HUES64 (cell line): Measurements from ENCODE around the gene TMEM39A.

ENCODE experiments used
- H3K27ac ChIP-seq: 2 replicates; pipeline ENCODE4 v1.7.0; 2013; ENCODE audit warnings: low read depth, low read length, inconsistent platforms
- H3K27me3 ChIP-seq: 2 replicates; pipeline ENCODE4 v1.6.1; 2013; ENCODE audit warnings: mild to moderate bottlenecking, low read length; ENCODE audit not compliant: insufficient read depth
- H3K36me3 ChIP-seq: 2 replicates; pipeline ENCODE4 v1.6.1; 2013; ENCODE audit warnings: mild to moderate bottlenecking, low read length; ENCODE audit not compliant: insufficient read depth
- H3K4me1 ChIP-seq: 2 replicates; pipeline ENCODE4 v1.6.1; 2013; ENCODE audit warnings: mild to moderate bottlenecking, low read length, moderate library complexity; ENCODE audit not compliant: insufficient read depth
- H3K4me3 ChIP-seq: 2 replicates; pipeline ENCODE4 v1.5.1; 2013; ENCODE audit warnings: mild to moderate bottlenecking, low read length, moderate library complexity
- H3K9ac ChIP-seq: 2 replicates; pipeline ENCODE4 v1.6.1; 2013; ENCODE audit warnings: mild to moderate bottlenecking, low read depth, low read length
- H3K9me3 ChIP-seq: 2 replicates; pipeline ENCODE4 v1.6.1; 2013; ENCODE audit warnings: low read depth, low read length; ENCODE audit not compliant: insufficient read depth
- WGBS: fragments of 150-250, 120-280 bp; methylation state at CpG from one replicate; pipeline ENCODE4 v1.1.7; 2013; ENCODE audit warnings: missing lambda C conversion rate; 5-methylcytosine and 5-hydroxymethylcytosine counted together

TMEM39A gene

DNA sequence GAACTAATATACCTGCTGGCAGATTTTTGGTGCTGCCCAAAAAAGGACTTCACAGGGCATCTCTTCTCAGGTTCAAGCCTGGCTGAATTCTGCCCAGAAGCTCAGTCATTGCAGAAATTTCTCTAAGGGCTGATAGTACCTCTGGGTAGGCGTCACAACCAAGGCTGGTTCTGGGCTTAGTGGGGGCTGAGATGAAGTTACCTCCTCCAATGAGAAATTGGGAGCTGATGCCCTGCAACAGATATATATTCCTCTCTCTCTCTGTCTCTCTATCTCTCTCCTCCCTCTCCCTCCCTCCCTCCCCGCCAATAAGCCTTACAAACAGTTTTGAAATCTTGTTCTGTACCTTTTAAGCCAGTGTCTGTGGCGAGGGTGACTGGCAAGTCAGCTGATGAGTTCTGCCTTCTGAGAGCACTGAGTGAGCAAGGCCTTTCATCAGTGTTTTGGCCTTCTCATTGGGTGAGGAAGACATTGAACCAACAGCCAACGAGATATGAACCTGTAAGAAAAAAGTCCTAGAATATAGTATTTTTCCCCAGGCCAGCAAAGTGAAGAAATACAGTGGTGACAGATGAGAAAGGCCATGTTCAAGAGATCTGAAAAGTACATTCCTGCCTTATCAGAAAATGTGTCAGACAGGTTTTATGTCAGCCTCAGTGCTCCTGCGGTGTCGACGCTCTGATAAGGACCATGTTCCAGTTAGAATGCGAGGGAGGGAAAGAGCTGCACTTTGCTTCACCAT lies 45.5 kb downstream of the TMEM39A start:
- Histone ChIP-seq H3K27ac (no peak overlapping the region), H3K27me3 (no peaks in the 10 kb centered on the region), H3K36me3 (0 out of 2 replicates have a peak, but pooled peaks cover 3% of the 10 kb centered on the region), H3K4me1 (no peaks in the 10 kb centered on the region), H3K9ac (no peak overlapping the region), H3K4me3 (no peak overlapping the region), H3K9me3 (no peaks in the 10 kb centered on the region)
- 82% methylated on average over 8 of the region's 8 CpGs for WGBS

DNA sequence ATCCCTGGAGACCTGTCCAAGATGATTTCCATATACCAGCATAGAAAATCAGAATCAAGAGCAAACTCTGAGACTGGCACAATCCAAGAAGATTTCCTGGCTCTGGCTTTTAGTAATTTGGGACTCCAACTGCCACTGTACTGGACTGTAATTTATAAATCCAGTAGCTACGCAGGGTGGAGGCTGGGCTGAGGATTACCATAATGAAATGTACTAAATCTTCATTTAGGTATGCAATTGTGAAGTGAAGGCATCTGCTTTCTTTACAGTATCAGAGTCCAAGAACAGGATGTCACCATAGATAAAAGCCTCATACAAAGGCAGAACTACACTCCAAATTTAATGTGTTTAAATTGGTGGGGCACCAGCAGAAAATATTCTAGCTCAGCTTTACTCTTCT lies 46.5 kb downstream of the TMEM39A start:
- Histone ChIP-seq H3K27ac (no peak overlapping the region), H3K36me3 (0 out of 2 replicates have a peak, but pooled peaks cover 3% of the 10 kb centered on the region), H3K4me3 (no peak overlapping the region), H3K4me1 (no peaks in the 10 kb centered on the region), H3K9me3 (no peaks in the 10 kb centered on the region), H3K27me3 (no peaks in the 10 kb centered on the region), H3K9ac (no peak overlapping the region)
- WGBS, result 92% methylated on average over 1 of the region's 1 CpG

DNA sequence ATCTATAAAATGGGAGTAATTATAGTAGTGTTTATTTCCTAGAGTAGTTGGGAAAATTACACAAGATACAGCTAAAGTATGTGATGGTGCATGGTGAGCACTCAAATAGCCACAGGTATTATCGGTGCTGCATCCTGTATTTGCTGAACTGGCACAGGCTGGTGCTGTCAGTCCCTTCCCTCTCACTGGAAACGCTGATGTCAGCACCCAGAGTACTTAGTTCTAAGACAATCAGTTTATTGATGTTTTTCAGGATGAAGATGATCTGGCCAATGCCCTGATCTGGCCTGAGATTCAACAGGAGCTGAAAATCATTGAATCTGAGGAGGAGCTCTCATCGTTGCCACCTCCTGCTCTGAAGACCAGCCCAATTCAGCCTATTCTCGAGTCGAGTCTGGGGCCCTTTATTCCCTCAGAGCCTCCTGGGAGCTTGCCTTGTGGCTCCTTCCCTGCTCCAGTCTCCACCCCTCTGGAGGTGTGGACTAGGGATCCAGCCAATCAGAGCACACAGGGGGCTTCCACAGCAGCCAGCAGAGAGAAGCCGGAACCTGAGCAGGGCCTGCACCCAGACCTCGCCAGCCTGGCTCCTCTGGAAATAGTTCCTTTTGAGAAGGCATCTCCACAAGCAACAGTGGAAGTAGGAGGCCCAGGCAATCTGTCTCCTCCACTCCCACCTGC lies 49.7 kb downstream of the TMEM39A start:
- no peak overlapping the region for H3K4me3 ChIP-seq
- no peak overlapping the region for H3K9ac ChIP-seq
- 0 out of 2 replicates have a peak, but pooled peaks cover 3% of the 10 kb centered on the region for H3K36me3 ChIP-seq
- H3K4me1 ChIP-seq, result no peaks in the 10 kb centered on the region
- H3K9me3 ChIP-seq, result no peaks in the 10 kb centered on the region
- 88% methylated on average over 7 of the region's 7 CpGs for WGBS
- H3K27ac ChIP-seq, result no peak overlapping the region
- no peaks in the 10 kb centered on the region for H3K27me3 ChIP-seq

DNA sequence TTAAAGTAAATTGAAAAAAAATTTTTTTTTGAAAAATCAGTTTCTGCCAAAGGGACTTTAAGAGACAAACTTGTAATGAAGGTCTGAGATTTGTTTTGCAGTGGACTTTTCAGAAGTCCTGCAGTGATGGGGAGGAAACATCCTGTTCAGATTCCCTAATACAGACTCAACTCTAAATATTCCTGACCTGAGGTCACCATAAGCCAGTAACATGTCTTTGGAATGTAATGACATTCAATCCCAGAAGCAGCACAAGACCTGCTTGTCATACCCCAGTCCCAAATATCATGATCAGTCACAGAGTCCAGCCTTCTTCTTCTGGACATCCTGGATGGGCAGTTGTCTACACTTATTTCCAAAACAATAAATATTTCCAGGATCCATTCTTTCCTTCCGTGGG lies 53.6 kb downstream of the TMEM39A start:
- Histone ChIP-seq H3K4me3 (no peak overlapping the region), H3K9ac (no peak overlapping the region), H3K36me3 (0 out of 2 replicates have a peak, but pooled peaks cover 3% of the 10 kb centered on the region), H3K27ac (no peak overlapping the region), H3K27me3 (no peaks in the 10 kb centered on the region), H3K4me1 (no peaks in the 10 kb centered on the region), H3K9me3 (no peaks in the 10 kb centered on the region)
- WGBS, result 90% methylated on average over 1 of the region's 1 CpG

DNA sequence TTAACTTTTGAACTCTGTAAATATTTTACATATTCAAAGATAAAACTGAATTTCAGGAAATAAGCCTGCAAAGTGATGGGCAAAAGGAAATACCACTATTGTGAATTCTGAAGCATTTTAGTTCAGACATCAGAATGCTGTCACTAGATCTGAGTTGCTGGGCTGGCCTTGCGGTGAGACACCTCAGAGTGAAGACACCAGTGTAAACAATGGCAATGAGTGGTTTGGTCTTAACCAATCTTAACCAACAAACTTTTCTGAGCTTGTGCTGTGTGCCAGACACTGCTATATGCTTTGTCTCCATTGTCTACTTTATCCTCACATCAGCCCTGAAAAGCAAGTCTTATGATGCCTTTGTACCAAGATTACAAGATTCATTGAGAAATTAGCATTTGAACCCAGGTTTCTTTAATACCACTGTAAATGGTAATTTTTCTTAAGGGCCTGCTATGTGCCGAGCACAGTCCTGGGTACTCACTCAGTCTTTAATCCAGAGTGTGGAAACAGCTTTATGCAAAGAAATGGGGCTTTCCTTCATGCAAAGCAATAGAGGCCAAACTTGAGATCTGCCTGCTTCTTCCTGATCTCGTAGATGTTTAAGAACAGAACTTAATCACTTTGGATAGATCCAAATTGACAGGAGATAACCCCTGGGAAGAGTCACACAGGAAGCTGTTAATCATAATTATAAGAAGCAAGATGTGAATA lies 55.0 kb downstream of the TMEM39A start:
- Histone ChIP-seq H3K4me3 (no peak overlapping the region), H3K27me3 (no peaks in the 10 kb centered on the region), H3K36me3 (no peaks in the 10 kb centered on the region), H3K27ac (no peak overlapping the region), H3K9ac (no peak overlapping the region), H3K9me3 (no peaks in the 10 kb centered on the region), H3K4me1 (no peaks in the 10 kb centered on the region)
- WGBS, result 87% methylated on average over 3 of the region's 3 CpGs

DNA sequence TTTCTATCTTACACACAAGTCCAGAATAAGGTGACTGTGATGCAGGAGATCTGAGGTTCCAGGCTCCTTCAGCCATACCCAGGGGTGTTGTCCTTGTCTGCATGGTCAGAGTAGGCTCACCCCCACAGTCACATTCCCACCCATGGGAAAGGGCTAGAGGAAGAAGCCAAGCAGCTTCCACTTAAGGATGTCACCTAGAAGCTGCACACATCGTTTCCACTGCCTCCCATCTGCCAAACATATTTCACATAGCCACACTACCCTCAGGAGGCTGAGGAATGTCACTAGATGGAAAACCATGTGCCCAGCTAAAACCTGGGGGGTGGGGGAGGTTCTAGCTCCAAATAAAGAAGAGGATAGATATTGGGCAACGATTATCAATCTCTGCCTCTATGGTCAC lies 58.1 kb downstream of the TMEM39A start:
- 85% methylated on average over 2 of the region's 2 CpGs for WGBS
- Histone ChIP-seq H3K36me3 (no peaks in the 10 kb centered on the region), H3K9me3 (no peaks in the 10 kb centered on the region), H3K27ac (no peak overlapping the region), H3K4me3 (no peak overlapping the region), H3K4me1 (peaks cover 11% of the 10 kb centered on the region), H3K27me3 (no peaks in the 10 kb centered on the region), H3K9ac (no peak overlapping the region)

DNA sequence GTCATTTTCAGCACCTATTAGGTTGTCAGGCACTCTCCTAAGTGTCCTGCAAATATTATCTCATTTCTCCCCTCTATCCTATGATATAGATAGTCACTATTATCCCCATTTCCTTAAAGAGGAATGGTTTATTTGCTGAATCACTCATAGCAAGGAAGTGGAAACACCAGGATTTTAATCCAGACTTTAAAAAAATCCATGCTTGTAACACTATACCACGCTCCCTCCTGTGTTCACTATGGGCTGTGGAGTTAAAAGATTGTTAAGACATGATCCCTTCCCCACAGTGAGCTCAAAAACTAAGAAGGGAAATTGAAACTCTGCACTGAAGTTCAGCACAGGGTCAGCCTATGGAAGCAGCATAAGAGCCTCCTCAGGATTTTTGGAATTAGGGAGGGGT lies 60.2 kb downstream of the TMEM39A start:
- WGBS, result no CpG with 5 or more reads among the region's 1 CpG
- H3K27me3 ChIP-seq, result no peaks in the 10 kb centered on the region
- peaks cover 11% of the 10 kb centered on the region for H3K4me1 ChIP-seq

DNA sequence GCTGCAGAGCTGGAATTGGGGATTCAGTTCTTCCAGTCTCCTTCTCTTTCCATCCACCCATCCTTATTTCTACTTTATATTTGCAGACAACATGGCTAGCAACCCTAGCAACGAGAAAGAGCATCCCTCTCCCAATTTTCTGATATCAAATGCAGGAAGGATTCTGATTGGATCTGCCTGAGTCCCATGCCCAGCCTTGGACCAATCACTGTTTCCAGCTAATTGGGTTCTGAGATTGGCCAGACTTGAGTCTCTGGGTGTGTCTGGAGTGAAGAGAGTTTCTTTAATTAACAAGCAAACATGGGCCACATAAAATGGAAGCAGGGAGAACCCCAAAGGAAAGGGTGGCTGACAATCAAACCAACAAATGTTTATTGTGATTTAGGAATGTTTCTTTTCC lies 60.6 kb downstream of the TMEM39A start:
- Histone ChIP-seq H3K27ac (no peak overlapping the region), H3K27me3 (no peaks in the 10 kb centered on the region), H3K9ac (no peak overlapping the region), H3K4me3 (no peak overlapping the region), H3K36me3 (no peaks in the 10 kb centered on the region), H3K9me3 (no peaks in the 10 kb centered on the region), H3K4me1 (peaks cover 11% of the 10 kb centered on the region)
- WGBS, result 92% methylated on average over 1 of the region's 1 CpG

More for the DNA sequence above, 60.2 kb downstream of the TMEM39A start:
- Histone ChIP-seq H3K9me3 (no peaks in the 10 kb centered on the region), H3K27ac (no peak overlapping the region), H3K4me3 (no peak overlapping the region), H3K9ac (no peak overlapping the region), H3K36me3 (no peaks in the 10 kb centered on the region)

DNA sequence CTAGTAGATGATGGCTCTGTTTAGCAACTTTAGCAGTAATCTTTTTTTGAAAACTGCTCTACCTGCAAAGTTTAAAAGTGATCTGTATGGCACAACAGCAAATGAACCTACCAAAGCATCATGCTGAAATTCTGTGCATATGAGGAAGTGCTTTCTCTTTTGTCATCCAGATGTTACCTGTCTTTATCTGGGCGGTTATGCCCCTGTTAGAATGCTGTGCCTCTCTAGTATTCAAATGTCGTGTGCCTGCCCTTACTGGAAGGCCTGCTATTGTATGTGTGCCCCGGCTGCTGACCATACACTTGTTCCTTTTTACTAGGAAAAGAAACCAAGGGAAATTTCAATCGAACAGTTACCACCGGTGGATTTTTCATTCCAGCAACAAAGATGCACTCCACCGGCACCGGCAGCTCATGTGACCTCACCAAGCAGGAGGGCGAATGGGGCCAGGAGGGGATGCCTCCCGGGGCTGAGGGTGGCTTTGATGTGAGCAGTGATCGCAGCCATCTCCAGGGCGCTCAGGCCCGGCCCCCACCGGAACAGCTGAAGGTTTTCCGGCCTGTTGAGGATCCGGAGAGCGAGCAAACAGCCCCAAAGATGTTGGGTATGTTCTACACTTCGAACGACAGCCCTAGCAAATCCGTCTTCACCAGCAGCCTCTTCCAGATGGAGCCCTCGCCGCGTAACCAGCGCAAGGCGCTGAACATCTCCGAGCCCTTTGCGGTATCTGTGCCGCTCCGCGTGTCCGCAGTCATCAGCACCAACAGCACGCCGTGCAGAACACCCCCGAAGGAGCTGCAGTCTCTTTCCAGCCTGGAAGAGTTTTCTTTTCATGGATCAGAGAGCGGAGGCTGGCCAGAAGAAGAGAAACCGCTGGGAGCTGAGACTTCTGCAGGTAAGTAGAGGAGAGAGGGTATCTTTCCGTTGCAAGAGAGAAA lies 61.6 kb downstream of the TMEM39A start:
- Histone ChIP-seq H3K36me3 (no peaks in the 10 kb centered on the region), H3K9me3 (no peaks in the 10 kb centered on the region), H3K9ac (no peak overlapping the region; the same call in 1 of the 2 replicates), H3K27ac (no peak overlapping the region), H3K4me3 (no peak overlapping the region), H3K27me3 (no peaks in the 10 kb centered on the region), H3K4me1 (peaks cover 19% of the 10 kb centered on the region)
- 86% methylated on average over 36 of the region's 36 CpGs for WGBS

DNA sequence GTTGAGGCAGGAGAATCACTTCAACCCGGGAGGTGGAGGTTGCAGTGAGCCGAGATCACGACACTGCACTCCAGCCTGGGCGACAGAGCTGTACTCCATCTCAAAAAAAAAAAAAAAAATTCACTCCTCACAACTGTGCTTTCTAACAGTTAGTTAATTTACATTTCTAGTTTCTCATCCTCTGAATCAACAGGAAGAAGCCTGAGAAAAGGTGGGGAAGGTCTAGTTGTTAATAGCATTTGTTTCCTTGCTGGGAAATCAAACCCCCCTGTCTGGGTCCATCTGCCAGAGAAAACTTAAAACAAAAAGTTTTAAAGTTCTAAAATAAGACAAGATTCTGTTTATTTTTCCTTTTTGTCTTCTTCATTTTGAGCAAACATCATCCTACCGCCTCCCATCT lies 62.3 kb downstream of the TMEM39A start:
- Histone ChIP-seq H3K27me3 (no peaks in the 10 kb centered on the region), H3K4me1 (peaks cover 26% of the 10 kb centered on the region), H3K36me3 (no peaks in the 10 kb centered on the region), H3K9ac (no peak overlapping the region), H3K9me3 (no peaks in the 10 kb centered on the region), H3K4me3 (no peak overlapping the region), H3K27ac (no peak overlapping the region)
- WGBS, result 93% methylated on average over 5 of the region's 5 CpGs
